GM19395 (cell line): ENCODE measurements around the gene GLUD1.
"Not testable (repeated sequence)": the region's sequence is repeated elsewhere in the genome, so short reads cannot be mapped to it uniquely, and the experiment has no call there.

ENCODE experiments used
- ATAC-seq: cut with Tn5 transposase; IDR thresholded peaks from one replicate; pipeline ENCODE4 v1.9.1; 2021; ENCODE audit warnings: mild to moderate bottlenecking, moderate library complexity; ENCODE audit not compliant: unreplicated experiment

GLUD1 gene

DNA sequence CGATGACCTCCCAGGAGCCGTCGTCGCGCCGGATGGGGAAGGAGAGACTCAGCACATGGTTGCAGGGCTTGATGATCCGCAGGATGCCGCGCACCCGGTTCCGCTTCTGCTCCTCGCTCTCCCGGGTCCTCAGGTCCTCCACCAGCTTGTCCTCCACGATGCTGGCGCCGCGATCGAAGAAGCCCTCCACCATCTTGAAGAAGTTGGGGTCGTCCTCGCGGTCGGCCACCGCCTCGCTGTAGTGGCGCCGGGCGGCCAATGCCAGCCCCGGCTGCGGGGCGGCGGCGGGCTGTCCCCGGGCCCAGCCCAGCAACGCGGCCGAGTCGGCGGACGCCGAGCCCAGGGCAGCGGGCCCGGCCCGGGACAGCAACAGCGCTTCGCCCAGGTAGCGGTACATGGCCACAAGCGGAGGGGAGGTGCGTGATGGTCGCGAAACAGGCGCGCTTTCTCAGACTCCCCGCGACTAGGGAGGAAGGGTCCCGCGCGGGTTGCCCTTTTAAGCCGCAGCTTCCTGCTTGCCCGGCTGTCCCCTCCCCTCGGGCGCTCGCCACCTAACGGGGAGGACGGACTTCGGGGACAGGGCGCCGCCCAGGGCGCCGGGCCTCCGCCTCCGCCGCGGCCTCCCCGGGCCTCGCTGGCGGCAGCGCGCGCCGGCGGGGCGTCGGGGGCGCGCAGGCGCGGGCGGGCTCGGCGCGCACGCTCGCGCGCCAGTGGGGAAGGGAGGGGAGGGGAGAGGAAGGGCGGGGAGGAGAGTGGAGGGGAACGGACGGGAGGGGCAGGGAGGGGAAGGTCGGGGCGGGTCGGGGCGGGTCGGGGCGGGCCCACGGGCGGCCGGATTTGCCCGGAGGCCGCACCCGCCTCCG, at the start of gene GLUD1, which contains the start of gene SHLD2:
TSS of gene GLUD1 (minus strand) at position 471 of the 863 bp plus-strand sequence. CDS start at position 397, 74 bp downstream.
TSS of gene SHLD2 (plus strand) at position 834 of the 863 bp plus-strand sequence. CDS start 56,149 bp downstream, outside the sequence.
- ATAC-seq: peak; percentile 57

DNA sequence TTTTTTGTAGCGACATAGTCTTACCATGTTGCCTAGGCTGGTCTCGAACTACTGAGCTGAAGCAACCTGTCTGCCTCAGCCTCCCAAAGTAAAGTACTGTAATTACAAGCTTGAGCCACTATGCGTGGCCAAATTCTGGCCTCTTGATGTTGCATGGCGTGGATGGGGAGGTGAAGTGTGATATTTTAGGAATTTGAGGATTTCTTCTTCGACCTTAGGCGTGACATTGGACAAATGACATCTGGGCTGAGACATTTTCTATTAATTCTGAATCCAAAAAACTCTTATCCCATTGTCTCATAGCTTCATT, 48.4 kb upstream of the GLUD1 start:
- ATAC-seq: not testable (repeated sequence)

DNA sequence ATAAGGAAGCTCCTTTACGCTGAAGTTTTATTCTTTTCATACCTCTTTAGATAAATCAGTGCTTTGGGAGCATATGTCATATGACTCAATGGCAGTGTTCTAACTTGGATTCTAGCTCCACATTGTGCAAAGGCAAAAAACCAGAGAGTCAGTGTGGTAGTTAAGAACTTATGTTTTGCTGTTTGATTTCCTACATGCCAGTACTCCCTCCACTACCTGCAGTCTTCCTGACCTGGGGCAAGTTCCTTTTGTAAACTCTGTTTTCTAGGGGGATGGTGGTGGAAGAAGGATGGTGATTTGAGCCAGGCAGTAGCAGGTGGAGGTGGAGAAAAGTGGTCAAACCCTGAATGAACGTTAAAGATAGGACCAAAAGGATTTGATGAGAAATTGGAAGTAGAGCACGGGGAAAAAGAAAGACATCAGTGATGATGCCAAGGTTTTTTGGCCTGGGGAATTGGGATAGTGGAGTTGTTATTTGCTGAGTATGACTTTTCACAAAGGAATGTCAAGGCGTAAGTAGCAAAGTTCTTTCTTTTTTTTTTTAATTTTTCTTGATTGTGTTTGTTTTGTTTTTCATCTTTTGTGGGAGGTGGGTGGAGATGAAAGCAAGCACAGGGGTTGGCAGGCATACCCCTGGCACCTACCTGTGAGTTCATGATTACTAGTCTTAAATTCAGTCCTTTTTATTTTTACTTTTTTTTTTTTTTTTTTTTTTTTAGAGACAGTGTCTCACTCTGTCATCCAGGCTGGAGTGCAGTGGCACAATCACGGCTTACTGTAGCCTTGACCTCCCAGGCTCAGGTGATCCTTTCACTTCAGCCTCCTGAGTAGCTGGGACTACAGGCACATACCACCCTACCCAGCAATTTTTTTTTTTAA, 47.8 kb upstream of the GLUD1 start:
- ATAC-seq: not testable (repeated sequence)

DNA sequence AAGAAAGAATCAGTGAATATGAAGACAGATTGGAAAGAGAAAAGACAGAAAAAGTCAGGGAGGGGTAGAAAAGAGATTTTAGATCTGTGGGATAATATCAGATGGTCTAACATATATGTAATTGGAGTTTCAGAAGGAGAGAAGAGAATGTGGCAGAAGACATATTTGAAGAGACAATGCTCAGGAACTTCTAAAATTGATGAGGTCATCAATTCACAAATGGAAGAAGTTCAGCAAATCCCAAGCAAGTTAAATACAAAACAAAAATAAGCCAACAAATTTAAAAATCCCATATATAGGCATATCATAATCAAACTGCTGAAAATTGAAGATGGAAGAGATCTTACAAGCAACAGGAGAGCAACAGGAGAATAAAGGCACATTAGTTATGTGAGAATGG, 42.8 kb upstream of the GLUD1 start:
- ATAC-seq: not testable (repeated sequence)

DNA sequence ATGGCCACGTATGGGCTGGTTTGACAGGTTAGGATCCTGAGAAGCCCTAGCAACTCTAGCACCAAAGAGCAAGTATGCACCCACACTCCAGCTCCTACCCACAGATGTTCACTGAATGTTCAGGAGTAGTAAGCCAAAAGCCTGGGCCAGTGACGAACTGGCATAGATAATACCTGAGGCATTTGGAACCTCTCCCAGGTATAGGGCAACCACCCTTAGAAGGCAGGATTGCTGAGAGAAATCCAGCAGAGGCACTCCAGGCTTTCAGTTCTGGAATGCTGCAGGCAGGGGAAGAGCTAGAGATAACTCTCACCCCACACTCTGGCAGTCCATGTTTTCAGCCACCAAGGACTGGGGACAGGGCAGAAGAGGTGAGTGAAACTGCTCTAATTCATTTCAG, 39.8 kb upstream of the GLUD1 start:
- not testable (repeated sequence) for ATAC-seq

DNA sequence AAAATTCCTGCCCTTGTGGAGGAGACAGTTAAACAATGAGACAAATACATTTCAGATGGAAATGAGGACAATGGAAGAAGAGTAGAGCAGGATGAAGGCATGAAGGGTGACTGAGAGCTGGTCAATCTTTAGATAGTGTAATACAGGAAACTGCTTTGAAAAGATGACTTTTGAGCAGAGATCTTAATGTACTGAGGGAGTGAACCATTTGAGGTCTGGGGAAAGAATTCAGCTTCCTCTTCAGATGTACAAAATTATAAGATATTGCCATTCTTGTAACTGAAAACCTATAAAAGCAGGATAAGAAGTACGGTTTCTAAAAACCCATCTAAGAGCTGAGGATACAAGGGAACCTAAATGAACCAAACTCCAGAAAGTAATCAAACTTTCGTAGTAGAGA, 39.3 kb upstream of the GLUD1 start:
- ATAC-seq: not testable (repeated sequence)

DNA sequence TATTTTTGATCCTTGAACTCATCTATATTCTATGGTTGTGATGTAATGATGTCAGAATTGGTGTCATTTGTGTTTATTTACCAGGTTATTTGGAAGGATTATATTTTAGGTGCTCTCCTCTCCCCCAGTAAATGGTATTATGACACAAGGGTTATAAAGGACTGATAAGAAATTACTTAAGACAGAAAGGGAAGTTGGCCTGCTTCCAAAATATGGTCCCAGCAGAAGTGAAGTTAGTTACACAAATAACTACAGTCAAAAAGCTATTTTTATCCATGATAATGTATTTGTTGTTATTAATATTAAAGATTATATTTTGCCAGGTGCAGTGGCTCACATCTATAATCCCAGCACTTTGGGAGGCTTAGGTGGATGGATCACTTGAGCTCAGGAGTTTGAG, 37.5 kb upstream of the GLUD1 start:
- not testable (repeated sequence) for ATAC-seq

DNA sequence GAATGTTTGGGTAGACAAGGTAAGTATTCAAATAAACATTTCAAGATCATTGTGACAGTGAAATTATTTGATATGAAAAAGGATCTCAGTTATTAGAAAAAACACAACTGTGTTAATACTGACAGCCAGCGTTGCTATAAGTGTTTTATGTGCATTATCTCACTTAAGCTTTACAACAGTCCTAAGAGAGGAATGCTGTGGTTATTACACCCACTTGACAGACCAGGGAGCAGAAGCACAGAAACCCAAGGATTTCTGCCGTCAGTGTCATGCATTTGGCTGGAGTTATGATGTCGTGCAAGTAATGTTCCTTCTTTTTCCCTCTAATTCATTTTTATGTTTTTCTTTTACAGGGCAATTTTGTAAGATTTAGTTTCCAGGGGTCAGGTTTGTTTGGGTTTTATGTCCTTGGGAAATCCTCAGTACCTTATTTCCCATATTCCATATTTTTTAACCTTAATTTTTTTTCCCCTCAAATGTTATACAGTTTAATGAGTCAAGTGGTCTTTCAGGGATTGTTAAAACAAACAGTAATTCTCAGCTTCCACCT, 33.0 kb upstream of the GLUD1 start:
- ATAC-seq: not testable (repeated sequence)

DNA sequence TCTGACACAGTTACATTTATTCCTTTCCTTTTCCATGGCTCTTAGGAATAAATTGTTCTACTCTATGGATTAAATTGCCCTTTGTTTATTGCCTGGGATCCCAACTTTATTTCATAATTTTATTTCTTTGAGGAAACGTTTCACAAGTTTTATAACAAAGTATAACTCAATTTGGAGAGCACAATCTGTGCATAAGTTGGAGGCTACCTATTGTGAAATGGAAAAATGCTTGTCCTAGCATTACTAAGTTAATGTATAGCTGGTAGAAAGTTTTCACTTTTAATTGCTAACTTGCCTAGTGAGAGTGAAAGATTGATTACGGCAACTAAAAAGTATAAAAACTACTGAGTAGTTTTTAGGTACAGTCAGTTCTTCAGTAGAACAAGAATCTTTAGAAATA, 32.4 kb upstream of the GLUD1 start:
- ATAC-seq: not testable (repeated sequence)

DNA sequence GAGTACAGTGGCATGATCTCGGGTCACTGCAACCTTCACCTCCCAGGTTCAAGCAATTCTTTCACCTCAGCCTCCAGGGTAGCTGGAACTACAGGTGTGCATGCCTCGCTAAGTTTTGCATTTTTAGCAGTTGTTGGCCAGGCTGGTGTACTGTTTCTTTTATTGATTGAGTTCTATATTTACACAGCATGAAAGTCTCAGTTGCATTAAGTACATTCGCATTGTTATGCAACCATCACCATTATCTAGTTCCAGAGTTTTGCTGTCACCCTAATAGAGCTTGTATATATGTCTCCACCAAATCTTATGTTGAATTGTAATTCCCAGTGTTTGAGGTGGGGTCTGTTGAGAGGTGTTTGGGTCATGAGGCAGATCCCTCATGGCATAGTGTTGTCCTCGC, 28.7 kb upstream of the GLUD1 start:
- not testable (repeated sequence) for ATAC-seq

DNA sequence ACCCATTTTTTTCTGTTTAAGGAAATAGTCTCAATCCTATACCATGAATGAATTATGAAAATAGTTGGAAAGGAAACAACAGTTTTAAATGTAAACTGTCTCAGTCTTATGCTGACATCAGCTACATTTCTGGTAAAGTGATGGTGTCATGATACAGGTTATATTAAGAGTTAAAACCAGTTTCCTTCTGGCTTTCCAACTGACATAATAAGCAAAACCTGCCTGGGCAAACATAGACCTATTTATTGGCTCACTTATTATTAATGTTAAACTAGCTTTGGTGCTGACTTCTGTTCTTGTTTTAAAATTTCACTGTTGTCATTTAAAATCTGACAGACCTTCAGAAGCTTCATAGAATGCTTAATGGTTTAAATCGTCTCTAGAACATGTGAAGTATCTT, 24.4 kb upstream of the GLUD1 start:
- ATAC-seq: not testable (repeated sequence)

DNA sequence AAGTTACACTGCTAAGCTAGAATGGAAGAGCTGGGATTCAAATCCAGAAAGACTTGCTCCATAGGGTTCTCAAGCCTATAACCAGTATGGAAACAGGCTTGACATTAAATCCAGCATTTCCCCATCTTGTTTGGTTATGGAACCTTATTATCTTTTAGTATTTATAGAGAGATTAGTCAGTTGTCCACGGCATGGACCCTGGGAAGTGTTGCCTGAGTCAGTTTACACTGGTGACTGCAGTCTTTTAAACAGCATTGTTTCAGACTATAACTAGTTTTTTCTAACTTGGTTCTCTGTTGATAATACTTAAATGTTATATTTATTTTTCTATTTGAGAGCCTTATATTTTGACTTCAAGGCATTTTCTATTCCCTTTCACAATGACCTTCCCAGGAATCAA, 23.5 kb upstream of the GLUD1 start:
- not testable (repeated sequence) for ATAC-seq

DNA sequence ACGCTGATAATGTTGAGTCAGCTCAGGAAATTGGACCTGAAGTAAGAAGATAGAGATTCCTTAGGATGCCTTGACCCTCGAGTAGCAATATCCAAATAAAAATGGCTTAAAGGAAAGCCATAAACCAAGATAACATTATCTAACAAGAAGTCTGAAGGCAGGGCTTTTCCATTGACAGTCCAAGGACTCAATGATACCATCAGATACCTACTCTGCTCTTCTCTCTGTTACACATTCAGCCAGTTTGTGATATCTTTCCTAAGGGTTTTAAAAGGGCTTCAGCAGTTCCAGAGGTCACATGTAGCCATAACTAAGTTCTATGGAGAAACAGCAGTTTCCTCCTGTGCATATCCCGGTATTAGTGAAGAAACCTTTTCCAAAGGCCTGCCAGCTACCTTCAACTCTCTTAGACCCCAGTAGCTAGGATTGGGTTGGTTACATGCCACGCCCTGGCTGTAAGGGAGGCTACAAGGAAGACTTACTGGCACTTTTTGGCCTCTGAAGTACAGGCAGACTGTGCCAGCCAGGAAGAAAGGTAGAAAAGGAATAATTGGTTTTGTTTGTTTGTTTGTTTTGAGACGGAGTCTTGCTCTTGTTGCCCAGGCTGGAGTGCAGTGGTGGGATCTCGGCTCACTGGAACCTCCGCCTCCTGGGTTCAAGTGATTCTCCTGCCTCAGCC, 10.9 kb upstream of the GLUD1 start:
- ATAC-seq: no peak

DNA sequence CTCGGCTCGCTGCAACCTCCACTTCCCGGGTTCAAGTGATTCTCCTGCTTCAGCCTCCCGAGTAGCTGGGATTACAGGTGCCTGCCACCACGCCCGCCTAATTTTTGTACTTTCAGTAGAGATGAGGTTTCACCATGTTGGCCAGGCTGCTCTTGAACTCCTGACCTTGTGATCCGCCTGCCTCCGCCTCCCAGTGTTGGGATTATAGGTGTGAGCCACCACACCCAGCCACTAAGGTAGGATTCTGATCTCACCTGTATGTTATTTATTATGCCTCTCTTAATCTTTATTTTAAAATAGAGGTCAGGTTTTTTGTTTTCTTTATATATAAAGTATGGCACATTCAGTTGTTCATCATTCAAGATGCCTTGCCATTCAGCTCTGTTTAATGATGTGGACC, 10.1 kb upstream of the GLUD1 start:
- ATAC-seq: not testable (repeated sequence)

DNA sequence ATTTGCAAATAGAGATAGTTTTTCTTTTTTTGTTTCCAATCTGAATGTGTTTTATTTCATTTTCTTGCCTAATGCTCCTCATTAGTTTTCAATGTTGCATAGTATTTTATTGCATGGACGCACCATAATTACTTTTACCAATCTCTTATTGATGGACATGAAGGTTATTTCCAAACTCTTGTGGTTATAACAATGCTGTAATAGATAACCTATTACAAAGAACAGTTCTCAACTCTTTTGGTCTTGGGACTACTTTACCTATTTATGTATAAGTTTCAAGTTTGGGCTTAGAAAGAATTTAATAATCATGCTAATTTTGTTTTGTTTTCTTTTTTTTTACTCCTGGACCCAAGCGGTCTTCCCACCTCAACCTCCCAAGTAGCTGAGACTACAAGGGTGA, 7.4 kb upstream of the GLUD1 start:
- no peak for ATAC-seq

DNA sequence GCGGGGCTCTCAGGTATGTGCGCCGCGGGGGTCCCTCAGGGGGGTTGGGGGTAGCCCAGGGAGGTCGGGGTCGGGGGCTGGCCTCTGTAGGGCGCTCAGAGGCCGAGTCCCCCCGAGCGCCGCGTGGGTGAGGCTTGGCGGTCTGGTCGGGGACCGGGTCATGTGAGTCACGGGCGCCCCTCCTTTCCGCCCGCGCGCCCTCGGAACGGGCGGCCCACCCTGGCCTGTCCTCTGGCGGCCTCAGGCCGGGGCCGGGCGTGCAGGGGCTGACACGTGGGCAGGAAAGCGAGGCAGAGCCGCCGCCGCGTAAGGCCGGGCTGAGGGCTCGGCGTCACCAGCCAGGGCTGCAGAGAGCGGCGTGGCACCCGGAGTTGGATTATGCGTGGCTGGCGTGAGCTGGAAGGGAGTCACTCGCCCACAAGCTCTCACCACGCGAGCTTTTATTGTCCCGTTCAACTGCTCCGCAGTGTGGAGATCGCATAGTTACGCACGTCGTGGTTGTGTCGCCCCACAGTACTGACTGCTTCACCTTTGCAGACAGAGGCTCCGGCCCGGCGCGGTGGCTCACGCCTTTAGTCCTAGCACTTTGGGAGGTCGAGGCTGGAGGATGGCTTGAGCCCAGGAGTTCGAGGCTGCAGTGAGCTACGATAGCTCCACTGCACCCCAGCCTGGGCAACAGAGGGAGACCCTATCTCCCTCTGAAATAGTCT, 748 bp upstream of the GLUD1 start:
- ATAC-seq: peak; percentile 58

DNA sequence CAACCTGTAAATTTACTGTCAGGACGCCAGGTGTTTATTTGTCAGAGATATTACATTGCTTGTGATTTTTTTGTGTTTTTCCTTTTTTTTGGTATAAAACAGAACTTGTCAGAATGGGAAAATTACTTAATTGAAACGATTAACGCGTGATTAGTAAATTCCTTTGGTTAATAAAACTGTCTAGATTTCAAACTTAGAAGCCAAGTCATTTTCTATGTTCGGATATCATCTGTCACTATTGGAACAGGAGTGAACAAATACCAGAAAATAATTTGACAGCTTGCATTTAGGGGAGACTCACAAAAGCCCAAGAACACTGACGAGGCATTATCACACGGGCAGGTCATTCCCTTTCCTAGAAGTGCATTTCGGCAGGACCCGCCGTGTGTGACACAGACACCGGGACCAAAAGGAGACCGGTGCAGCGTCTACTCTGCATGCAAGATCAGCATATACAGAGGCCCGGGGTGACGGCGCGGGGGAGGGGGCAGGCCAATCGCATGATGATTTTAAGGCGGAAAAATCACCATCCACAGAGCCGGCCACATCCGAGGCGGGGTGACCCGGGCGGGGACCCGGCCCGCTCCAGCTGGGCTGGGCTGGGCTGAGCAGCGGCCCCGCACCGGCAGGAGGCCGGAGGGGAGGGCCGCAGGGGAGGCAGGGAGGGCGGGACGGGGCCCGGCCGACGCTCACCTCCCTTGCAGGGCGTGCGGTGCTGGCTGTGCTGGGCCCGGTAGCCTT, 841 bp downstream of the GLUD1 start:
- ATAC-seq: peak; percentile 35

DNA sequence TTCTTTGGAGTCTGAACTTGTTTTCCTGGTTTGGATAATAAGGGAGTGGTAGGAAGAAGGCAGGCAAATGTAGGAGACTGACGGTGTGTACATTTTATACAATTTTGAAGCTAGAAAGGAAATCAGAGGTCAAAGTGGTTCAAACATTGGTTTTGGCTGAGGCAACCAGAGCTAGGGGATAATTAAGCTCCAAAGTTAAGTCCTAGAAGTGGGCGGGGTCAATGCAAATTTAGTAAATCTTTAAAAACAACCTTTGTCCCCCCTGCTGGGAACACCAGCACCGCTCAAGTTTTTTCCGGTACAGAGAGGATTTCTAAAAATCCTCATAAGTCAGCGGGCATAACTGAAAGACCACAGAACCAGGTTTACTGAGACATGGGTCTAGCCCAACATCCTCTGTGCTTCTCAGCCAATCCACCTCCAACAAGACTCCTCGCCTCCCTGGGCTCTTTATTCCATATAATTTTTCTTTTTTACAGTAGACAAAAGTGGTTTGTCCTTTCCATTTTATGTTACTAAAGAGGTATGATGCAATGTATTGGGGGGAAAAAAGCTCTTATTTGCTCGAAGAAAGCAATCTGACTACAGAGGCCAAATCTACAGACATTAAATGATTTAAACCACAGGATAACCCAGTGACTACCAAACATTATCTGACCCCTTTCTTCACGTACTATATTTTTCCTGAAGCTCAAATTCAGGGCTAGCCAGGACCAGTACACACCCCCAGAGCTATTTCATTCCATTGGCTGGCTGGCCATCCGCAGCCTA, 1.6 kb downstream of the GLUD1 start:
- no peak for ATAC-seq

DNA sequence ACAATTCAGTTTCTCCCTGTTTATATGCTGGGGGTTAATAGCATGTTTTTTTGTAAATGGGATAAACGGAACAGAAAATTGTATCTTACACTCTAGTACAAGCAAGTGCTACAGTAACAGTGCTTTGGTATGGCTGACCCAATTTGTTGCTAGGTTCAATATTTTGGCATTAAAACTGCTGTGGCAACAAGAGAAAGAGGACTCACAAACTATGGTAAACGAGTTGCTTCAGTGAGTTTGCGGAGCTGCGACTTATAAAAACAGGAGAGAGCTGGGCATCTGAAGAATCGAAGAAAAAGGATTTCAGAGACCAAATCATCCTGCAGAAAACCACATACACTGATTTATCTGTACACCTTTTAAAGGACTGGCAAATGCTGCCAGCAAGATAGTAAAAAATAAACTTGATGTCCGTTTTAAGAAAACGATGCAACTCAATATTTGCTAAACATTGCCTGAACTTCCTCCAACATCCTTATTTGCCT, 2.2 kb downstream of the GLUD1 start:
- no peak for ATAC-seq
